Stimulated activated naive CD8-positive, alpha-beta T cell treated with anti-CD3 and anti-CD28 coated beads, Interleukin-15, amount 100 ng/mL, for 72 hours (primary cell): Measurements from ENCODE around the gene PCYT2.
A peak's percentile ranks its signal among the peaks of the same experiment; 100 is the strongest.
"Not testable (repeated sequence)": the region's sequence is repeated elsewhere in the genome, so short reads cannot be mapped to it uniquely, and the experiment has no call there.

Experiments
- ATAC-seq: fragments of 150-1000 bp; cut with Tn5 transposase; 2 replicates; pipeline ENCODE4 v1.10.0; 2021; ENCODE audit warnings: mild to moderate bottlenecking, moderate library complexity
- DNase-seq, 2 donors: peaks; one replicate each; pipeline ENCODE4 v3.0.0; 2021 to 2022
- H3K27ac Mint-ChIP-seq, 2 donors: one replicate each; pipeline ENCODE4 v1.8.0; 2022; ENCODE audit warnings: mild to moderate bottlenecking in 2 of 2, mixed read lengths in 2 of 2, moderate library complexity in 2 of 2
- H3K27me3 Mint-ChIP-seq: one replicate; pipeline ENCODE4 v1.8.0; 2022; ENCODE audit warnings: mixed read lengths
- H3K4me1 Mint-ChIP-seq: one replicate; pipeline ENCODE4 v1.8.0; 2022; ENCODE audit warnings: mild to moderate bottlenecking, mixed read lengths
- H3K4me3 Mint-ChIP-seq, 2 donors: one replicate each; pipeline ENCODE4 v1.8.0; 2022; ENCODE audit warnings: mild to moderate bottlenecking in 2 of 2, mixed read lengths in 2 of 2, moderate library complexity in 1 of 2
- H3K9me3 Mint-ChIP-seq, 2 donors: one replicate each; pipeline ENCODE4 v1.8.0; 2022; ENCODE audit warnings: mixed read lengths in 2 of 2

PCYT2 gene

GRCh38 chr17:81911277-81911961, at the start of gene PCYT2:
Gene PCYT2, minus strand, starts transcription at chr17:81911399. Its CDS starts 44 bp downstream, at chr17:81911355.
- ATAC-seq = peak; percentile 91
- Mint-ChIP-seq H3K27ac (peak within 1 kb of the TSS in 1 of 2 donors; percentile 48), H3K9me3 (no peaks in the 10 kb centered on the region), H3K27me3 (no peaks in the 10 kb centered on the region), H3K4me3 (peak within 1 kb of the TSS; percentile 77 to 85), H3K4me1 (peaks cover 50% of the 10 kb centered on the region)
- peak; percentile 91 to 93 for DNase-seq

GRCh38 chr17:81960130-81960958, 49.1 kb upstream of the PCYT2 start:
- peak; percentile 11 for ATAC-seq
- DNase-seq = no peak
- peaks cover 12% of the 10 kb centered on the region for H3K4me1 Mint-ChIP-seq
- peaks cover 53% of the 10 kb centered on the region for H3K27me3 Mint-ChIP-seq
- no peak overlapping the region for H3K27ac Mint-ChIP-seq
- no peaks in the 10 kb centered on the region for H3K9me3 Mint-ChIP-seq
- peak overlapping the region in 1 of 2 donors; percentile 60 for H3K4me3 Mint-ChIP-seq

GRCh38 chr17:81959362-81960129, 48.3 kb upstream of the PCYT2 start:
- H3K9me3 Mint-ChIP-seq = no peaks in the 10 kb centered on the region
- ATAC-seq (peak; percentile 87), DNase-seq (peak; percentile 74 to 82)
- peaks cover 12% of the 10 kb centered on the region for H3K4me1 Mint-ChIP-seq
- no peak overlapping the region for H3K27ac Mint-ChIP-seq
- peak overlapping the region; percentile 62 to 79 for H3K4me3 Mint-ChIP-seq
- H3K27me3 Mint-ChIP-seq = peaks cover 52% of the 10 kb centered on the region

- Mint-ChIP-seq H3K27ac (peak overlapping the region in 1 of 2 donors; percentile 88), H3K4me3 (peak overlapping the region; percentile 62 to 79)
- DNase-seq = no peak
These were observed 47.6 kb upstream of the PCYT2 start for GRCh38 chr17:81958633-81959342.

GRCh38 chr17:81957691-81958432, 46.7 kb upstream of the PCYT2 start:
- Mint-ChIP-seq H3K4me3 (peak overlapping the region in 1 of 2 donors; percentile 24), H3K9me3 (no peaks in the 10 kb centered on the region), H3K27ac (no peak overlapping the region), H3K4me1 (peaks cover 9% of the 10 kb centered on the region), H3K27me3 (peaks cover 35% of the 10 kb centered on the region)
- ATAC-seq (no peak), DNase-seq (no peak)

More at GRCh38 chr17:81958633-81959342, 47.6 kb upstream of the PCYT2 start:
- H3K4me1 Mint-ChIP-seq = peaks cover 12% of the 10 kb centered on the region
- H3K27me3 Mint-ChIP-seq = peaks cover 44% of the 10 kb centered on the region
- no peaks in the 10 kb centered on the region for H3K9me3 Mint-ChIP-seq
- no peak for ATAC-seq

- Mint-ChIP-seq H3K4me3 (no peak overlapping the region), H3K4me1 (peaks cover 7% of the 10 kb centered on the region), H3K27me3 (peaks cover 25% of the 10 kb centered on the region), H3K9me3 (no peaks in the 10 kb centered on the region), H3K27ac (peak overlapping the region in 1 of 2 donors; percentile 48)
- DNase-seq (no peak), ATAC-seq (no peak)
These were observed 45.7 kb upstream of the PCYT2 start for GRCh38 chr17:81956607-81957589.

- peak overlapping the region in 1 of 2 donors; percentile 48 for H3K27ac Mint-ChIP-seq
- DNase-seq (no peak), ATAC-seq (no peak)
- no peak overlapping the region for H3K4me3 Mint-ChIP-seq
- peaks cover 7% of the 10 kb centered on the region for H3K4me1 Mint-ChIP-seq
- peaks cover 23% of the 10 kb centered on the region for H3K27me3 Mint-ChIP-seq
- no peaks in the 10 kb centered on the region for H3K9me3 Mint-ChIP-seq
These were observed 44.8 kb upstream of the PCYT2 start for GRCh38 chr17:81955756-81956544.

- no peak for ATAC-seq
- Mint-ChIP-seq H3K9me3 (no peaks in the 10 kb centered on the region), H3K4me3 (no peak overlapping the region), H3K4me1 (peaks cover 7% of the 10 kb centered on the region), H3K27ac (no peak overlapping the region), H3K27me3 (peaks cover 23% of the 10 kb centered on the region)
- DNase-seq = no peak
These were observed 44.0 kb upstream of the PCYT2 start for GRCh38 chr17:81955058-81955681.

GRCh38 chr17:81954131-81955057, 43.2 kb upstream of the PCYT2 start:
- Mint-ChIP-seq H3K4me3 (no peak overlapping the region), H3K4me1 (peaks cover 7% of the 10 kb centered on the region), H3K9me3 (no peaks in the 10 kb centered on the region), H3K27me3 (peaks cover 23% of the 10 kb centered on the region), H3K27ac (no peak overlapping the region)
- DNase-seq = no peak
- ATAC-seq = no peak

GRCh38 chr17:81953443-81953842, 42.2 kb upstream of the PCYT2 start:
- peak; percentile 41 for ATAC-seq
- not testable (repeated sequence) for DNase-seq, H3K4me3 Mint-ChIP-seq, H3K9me3 Mint-ChIP-seq, H3K4me1 Mint-ChIP-seq
- Mint-ChIP-seq H3K27me3 (peaks cover 15% of the 10 kb centered on the region), H3K27ac (peak overlapping the region in 1 of 2 donors; percentile 89)

- no peak for ATAC-seq
- H3K4me3 Mint-ChIP-seq = no peak overlapping the region
- H3K27ac Mint-ChIP-seq = no peak overlapping the region
- DNase-seq = no peak
- H3K4me1 Mint-ChIP-seq = no peaks in the 10 kb centered on the region
- no peaks in the 10 kb centered on the region for H3K9me3 Mint-ChIP-seq
- peaks cover 9% of the 10 kb centered on the region for H3K27me3 Mint-ChIP-seq
These were observed 41.6 kb upstream of the PCYT2 start for GRCh38 chr17:81952792-81953228.
